Measurements from ENCODE around the gene MIEN1. TPM values are rescaled to one million over a fixed set of nuclear protein-coding genes. Genes with fewer than 3 reads are reported as not detected.

The MIEN1 gene
- total RNA-seq, 4 donors from 2014 or later, result 43.6 to 54.1 (median 52.1) TPM

GRCh38 chr17:39755554-39756379 is 25.4 kb upstream of the MIEN1 start:
- TF ChIP-seq EP300 (IDR thresholded peaks at IDR 0.05) (no peak), CTCF (IDR thresholded peaks at IDR 0.05) (no peak), POLR2A (IDR thresholded peaks at IDR 0.05) (no peak), POLR2AphosphoS5 (IDR thresholded peaks at IDR 0.05) (no peak)
- Histone ChIP-seq H3K4me3 (no peak overlapping the region), H3K36me3 (no peaks in the 10 kb centered on the region), H3K27ac (no peak overlapping the region), H3K27me3 (peaks cover 6% of the 10 kb centered on the region), H3K9me3 (no peaks in the 10 kb centered on the region), H3K4me1 (peaks cover 24% of the 10 kb centered on the region)
- WGBS, result 62% methylated on average over 18 of the region's 18 CpGs
- DNase-seq (ENCODE audit: low spot score in 2 of 2), result no peak

- Histone ChIP-seq H3K36me3 (no peaks in the 10 kb centered on the region), H3K9me3 (no peaks in the 10 kb centered on the region), H3K27me3 (no peaks in the 10 kb centered on the region), H3K4me1 (peaks cover 28% of the 10 kb centered on the region), H3K27ac (peak overlapping the region; percentile 87), H3K4me3 (peak overlapping the region; percentile 62)
- TF ChIP-seq POLR2A (IDR thresholded peaks at IDR 0.05) (no peak), CTCF (IDR thresholded peaks at IDR 0.05) (no peak), EP300 (IDR thresholded peaks at IDR 0.05) (no peak), POLR2AphosphoS5 (IDR thresholded peaks at IDR 0.05) (no peak)
- DNase-seq (ENCODE audit: low spot score in 2 of 2), result no peak
- WGBS, result 49% methylated on average over 14 of the region's 21 CpGs
These were observed 24.7 kb upstream of the MIEN1 start for GRCh38 chr17:39754958-39755553.

GRCh38 chr17:39754161-39754957 is 24.0 kb upstream of the MIEN1 start:
- no peaks in the 10 kb centered on the region for H3K27me3 ChIP-seq
- WGBS, result 0% methylated on average over 14 of the region's 91 CpGs
- H3K4me3 ChIP-seq, result peak overlapping the region; percentile 62
- no peaks in the 10 kb centered on the region for H3K36me3 ChIP-seq
- DNase-seq (ENCODE audit: low spot score in 2 of 2), result peak; percentile 92
- H3K9me3 ChIP-seq, result no peaks in the 10 kb centered on the region
- H3K27ac ChIP-seq, result peak overlapping the region; percentile 87
- H3K4me1 ChIP-seq, result peaks cover 33% of the 10 kb centered on the region
- TF ChIP-seq POLR2A (IDR thresholded peaks at IDR 0.05) (peak in 1 of 2 donors; percentile 51), POLR2AphosphoS5 (IDR thresholded peaks at IDR 0.05) (peak in 2 of 3 donors; percentile 15 to 56), EP300 (IDR thresholded peaks at IDR 0.05) (no peak), CTCF (IDR thresholded peaks at IDR 0.05) (peak; percentile 98 to 99)

- Histone ChIP-seq H3K27ac (peak overlapping the region; percentile 87), H3K4me3 (peak overlapping the region; percentile 62), H3K27me3 (no peaks in the 10 kb centered on the region), H3K36me3 (no peaks in the 10 kb centered on the region), H3K4me1 (peaks cover 33% of the 10 kb centered on the region), H3K9me3 (no peaks in the 10 kb centered on the region)
- TF ChIP-seq POLR2A (IDR thresholded peaks at IDR 0.05) (no peak), CTCF (IDR thresholded peaks at IDR 0.05) (no peak), POLR2AphosphoS5 (IDR thresholded peaks at IDR 0.05) (no peak), EP300 (IDR thresholded peaks at IDR 0.05) (no peak)
- DNase-seq (ENCODE audit: low spot score in 2 of 2), result no peak
- WGBS, result 46% methylated on average over 6 of the region's 55 CpGs
These were observed 23.3 kb upstream of the MIEN1 start for GRCh38 chr17:39753514-39754160.
